CD4-positive, alpha-beta memory T cell (primary cell): ENCODE results near the gene TBL3. TPM values are rescaled to one million over a fixed set of nuclear protein-coding genes. Genes with fewer than 3 reads are reported as not detected.

Experiments
- CTCF ChIA-PET: fragments of 350-600 bp; sonication (Branson Sonifier 250); formaldehyde crosslinking; loops from one replicate; lab custom pipeline; 2021; ENCODE audit warnings: inconsistent platforms; ENCODE audit not compliant: partially characterized antibody; lab: Charles Lee
- POLR2A ChIA-PET: fragments of 350-600 bp; sonication (Branson Sonifier 250); formaldehyde crosslinking; loops from one replicate; lab custom pipeline; 2021; ENCODE audit not compliant: partially characterized antibody; lab: Charles Lee
- DNase-seq, 5 donors: peaks; one replicate each; pipeline versions ENCODE4 v3.0.0 to v3.0.0-alpha.2; 2020 to 2022; ENCODE audit warnings: mixed read lengths in 1 of 5
- H3K27ac ChIP-seq: one replicate; pipeline ENCODE4 v1.7.0; 2013; ENCODE audit warnings: low read depth, low read length
- H3K27me3 ChIP-seq: 2 replicates; pipeline ENCODE4 v1.7.0; 2013; ENCODE audit warnings: mild to moderate bottlenecking, low read length, moderate library complexity; ENCODE audit not compliant: insufficient read depth
- H3K36me3 ChIP-seq: 2 replicates; pipeline ENCODE4 v1.7.0; 2013; ENCODE audit warnings: mild to moderate bottlenecking, low read length, moderate library complexity; ENCODE audit not compliant: insufficient read depth
- H3K4me1 ChIP-seq: 2 replicates; pipeline ENCODE4 v1.7.0; 2013; ENCODE audit warnings: mild to moderate bottlenecking, low read length, moderate library complexity; ENCODE audit not compliant: insufficient read depth
- H3K4me3 ChIP-seq, 2 donors: one replicate each; pipeline ENCODE4 v1.7.0; 2013; ENCODE audit warnings: low read length in 2 of 2, mild to moderate bottlenecking in 1 of 2
- H3K9me3 ChIP-seq, 2 donors: one replicate each; pipeline ENCODE4 v1.7.0; 2013; ENCODE audit warnings: low read length in 2 of 2, control low read depth in 1 of 2; ENCODE audit not compliant: control insufficient read depth in 1 of 2
- H3K27ac Mint-ChIP-seq, 7 donors: one replicate each; pipeline ENCODE4 v1.8.0; 2020 to 2021; ENCODE audit warnings: mixed read lengths in 7 of 7, mild to moderate bottlenecking in 6 of 7, inconsistent platforms in 3 of 7, moderate library complexity in 3 of 7
- H3K27me3 Mint-ChIP-seq, 2 donors: one replicate each; pipeline ENCODE4 v1.8.0; 2020 to 2021; ENCODE audit warnings: mixed read lengths in 2 of 2
- H3K36me3 Mint-ChIP-seq, 2 donors: one replicate each; pipeline ENCODE4 v1.8.0; 2020 to 2021; ENCODE audit warnings: mixed read lengths in 2 of 2, inconsistent platforms in 1 of 2, mild to moderate bottlenecking in 1 of 2
- H3K4me1 Mint-ChIP-seq, 4 donors: one replicate each; pipeline ENCODE4 v1.8.0; 2020 to 2021; ENCODE audit warnings: mixed read lengths in 4 of 4, mild to moderate bottlenecking in 1 of 4
- H3K4me3 Mint-ChIP-seq, 8 donors: one replicate each; pipeline ENCODE4 v1.8.0; 2020 to 2021; ENCODE audit warnings: mixed read lengths in 8 of 8, mild to moderate bottlenecking in 7 of 8, moderate library complexity in 6 of 8, inconsistent platforms in 3 of 8
- H3K9me3 Mint-ChIP-seq, 8 donors: one replicate each; pipeline ENCODE4 v1.8.0; 2020 to 2021; ENCODE audit warnings: mixed read lengths in 8 of 8, mild to moderate bottlenecking in 5 of 8, inconsistent platforms in 3 of 8, moderate library complexity in 1 of 8
- intact Hi-C: fragments of 100-400 bp; cut with micrococcal nuclease; formaldehyde crosslinking; loops from one replicate; pipeline ENCODE4 v1.15.1; 2023
- polyA plus RNA-seq, 2 donors: library from polyadenylated mRNA; unstranded; fragments of 300-500 nt; fragmentation: Illumina TruSeq; gene quantifications; one replicate each; pipeline ENCODE4 v1.2.3, GENCODE V29; 2021
- total RNA-seq, 2 experiments: library from RNA; stranded (reverse); gene quantifications; one replicate each; pipeline ENCODE4 v1.2.3, GENCODE V29; 2021

The TBL3 gene
- total and polyA plus RNA-seq, 4 experiments from 2014 or later = 33.2 to 47.6 (median 39.5) TPM

DNA sequence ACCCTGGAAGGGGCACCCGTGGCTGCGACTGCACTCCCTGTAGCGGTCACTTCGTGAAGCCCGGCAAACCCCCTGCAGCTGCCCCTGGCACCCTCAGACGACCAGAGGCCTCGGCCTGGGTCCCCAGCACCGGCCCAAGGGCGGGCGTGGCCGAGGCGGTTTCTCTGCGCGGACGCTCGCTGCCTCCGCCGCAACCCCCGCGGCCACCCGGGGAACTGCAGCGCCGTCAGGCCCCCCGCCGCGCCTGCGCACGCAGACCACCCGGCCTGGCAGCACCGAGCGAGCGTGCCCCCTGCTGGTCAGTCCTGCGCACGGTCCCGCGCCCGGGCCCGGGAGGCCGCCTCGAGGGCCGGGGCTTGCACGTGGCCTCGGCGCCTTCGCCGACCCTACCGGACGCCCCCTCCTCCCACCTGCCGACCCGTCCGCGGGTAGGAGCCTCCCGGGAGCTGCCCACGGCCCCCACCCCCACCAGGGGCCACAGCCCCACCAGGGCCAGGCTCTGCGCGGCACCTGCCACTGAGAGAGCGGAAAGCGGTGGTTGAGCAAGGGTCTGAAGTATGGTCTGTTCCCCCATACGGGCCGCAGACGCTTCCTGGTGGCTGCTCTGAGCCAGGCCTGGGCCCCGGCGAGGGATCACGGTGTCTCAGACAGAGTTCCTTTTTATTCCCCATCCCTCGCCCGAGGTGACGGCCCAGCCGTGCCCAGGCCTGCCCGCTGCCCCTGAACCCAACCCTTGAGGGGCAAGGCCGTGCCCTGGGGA is 42.1 kb upstream of the TBL3 start:
- peak overlapping the region; percentile 13 for H3K27ac ChIP-seq
- peaks cover 6% of the 10 kb centered on the region for H3K4me1 ChIP-seq
- no peaks in the 10 kb centered on the region for H3K9me3 Mint-ChIP-seq
- intact Hi-C loops = loop anchor here (1.0 to 10.0 kb wide), 4 partner anchors 66 to 625 kb away; partner anchors contain the start of genes MRPS34 and UBE2I
- no peaks in the 10 kb centered on the region for H3K9me3 ChIP-seq
- peaks cover 2 to 4% (median 4%) of the 10 kb centered on the region in 4 donors for H3K4me1 Mint-ChIP-seq
- H3K27me3 Mint-ChIP-seq = no peaks in the 10 kb centered on the region
- H3K36me3 Mint-ChIP-seq = no peaks in the 10 kb centered on the region
- peak overlapping the region in 4 of 8 donors; percentile 39 to 68 (median 52) for H3K4me3 Mint-ChIP-seq
- DNase-seq = peak; percentile 82 to 92 (median 90)
- no peaks in the 10 kb centered on the region for H3K27me3 ChIP-seq
- CTCF ChIA-PET = interaction anchor here (0.7 to 1.7 kb wide), 7 partner anchors 10 to 147 kb away, joined by 3 to 8 read pairs (median 4); partner anchors contain the start of genes NUBP2 and SPSB3
- H3K27ac Mint-ChIP-seq = no peak overlapping the region
- H3K4me3 ChIP-seq = peak overlapping the region in 1 of 2 donors; percentile 28
- no peaks in the 10 kb centered on the region for H3K36me3 ChIP-seq
- POLR2A ChIA-PET = interaction anchor here (0.6 to 1.3 kb wide), 6 partner anchors 14 to 566 kb away, joined by 3 to 7 read pairs (median 4); partner anchors contain the start of genes FAHD1, HAGH, MSRB1 and RPS2

DNA sequence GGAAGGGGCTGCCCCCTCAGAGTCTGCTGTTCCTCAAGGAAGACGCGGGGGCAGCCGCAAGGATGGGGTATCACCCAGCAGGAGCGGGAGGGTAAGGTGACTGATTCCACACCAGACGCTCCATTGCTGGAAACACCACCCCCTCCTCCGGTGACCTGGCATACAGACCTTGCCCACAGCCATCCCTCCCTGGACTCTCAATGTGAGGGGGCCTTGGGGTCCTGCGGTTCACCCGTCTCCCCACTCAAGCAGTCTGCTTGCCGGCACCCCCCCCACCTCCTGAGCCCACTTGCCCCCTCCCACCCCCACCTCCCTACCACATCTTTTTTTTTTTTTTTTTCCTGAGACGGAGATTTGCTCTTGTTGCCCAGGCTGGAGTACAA is 41.5 kb upstream of the TBL3 start:
- Histone ChIP-seq H3K4me1 (peaks cover 6% of the 10 kb centered on the region), H3K36me3 (no peaks in the 10 kb centered on the region), H3K4me3 (no peak overlapping the region), H3K27ac (no peak overlapping the region), H3K27me3 (no peaks in the 10 kb centered on the region), H3K9me3 (no peaks in the 10 kb centered on the region)
- ChIA-PET POLR2A (no interaction called here), CTCF (interaction anchor here (0.7 kb wide), 1 partner anchor 1945 kb away, joined by 3 read pairs; no protein-coding TSS in a partner anchor)
- Mint-ChIP-seq H3K9me3 (no peaks in the 10 kb centered on the region), H3K27me3 (no peaks in the 10 kb centered on the region), H3K36me3 (no peaks in the 10 kb centered on the region), H3K27ac (no peak overlapping the region), H3K4me3 (no peak overlapping the region), H3K4me1 (peaks cover 2 to 4% (median 4%) of the 10 kb centered on the region in 4 donors)
- peak in 1 of 5 donors; percentile 40 for DNase-seq
- intact Hi-C loops = no loop called here

DNA sequence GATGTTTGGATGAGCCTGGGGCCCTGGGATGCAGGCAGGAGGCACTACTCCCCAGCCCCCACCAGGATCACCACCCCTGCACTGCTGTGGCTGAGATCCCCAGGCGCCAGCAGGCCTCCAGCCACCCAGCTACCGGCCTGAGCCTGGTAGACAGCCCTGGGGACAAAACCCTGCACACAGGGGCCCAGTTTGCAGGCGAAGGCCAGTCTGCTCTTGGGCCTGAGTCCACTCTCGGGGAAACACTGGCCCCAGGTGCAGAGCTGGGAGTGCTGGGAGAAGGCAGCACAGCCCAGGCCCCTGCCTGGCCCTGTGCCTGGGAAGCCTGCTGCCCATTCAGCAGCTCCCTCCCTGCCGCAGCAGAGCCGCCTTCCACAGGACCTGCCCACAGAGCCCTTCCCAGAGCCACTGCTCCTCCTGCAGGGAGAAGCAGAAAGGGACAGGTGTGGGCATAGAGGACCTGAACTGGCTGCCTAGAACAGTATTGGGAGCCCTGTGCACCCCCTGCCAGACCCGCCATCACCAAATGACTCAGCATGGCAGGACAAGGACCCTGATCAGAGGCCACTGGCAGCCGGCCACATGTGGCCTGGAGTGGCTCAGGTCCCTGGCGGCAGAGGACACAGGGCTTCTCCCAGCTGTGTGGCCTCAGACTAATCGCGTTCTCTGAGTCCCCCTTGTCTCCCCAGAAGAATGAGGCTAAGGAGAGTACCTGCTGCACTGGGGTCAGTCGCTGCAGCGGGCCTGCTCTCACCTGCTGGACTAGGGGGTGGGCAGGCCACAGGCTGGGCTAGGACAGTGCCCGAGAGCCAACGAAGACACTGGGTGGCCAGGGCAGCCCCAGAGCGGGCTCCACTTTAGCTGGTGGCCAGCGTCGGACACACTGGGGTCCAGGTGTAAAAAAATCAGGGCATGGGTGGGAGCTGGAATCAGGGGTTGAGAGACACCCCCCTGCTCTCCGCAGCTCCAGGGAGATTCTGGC is 39.5 kb upstream of the TBL3 start:
- Histone ChIP-seq H3K36me3 (no peaks in the 10 kb centered on the region), H3K27ac (no peak overlapping the region), H3K4me1 (peaks cover 6% of the 10 kb centered on the region), H3K9me3 (no peaks in the 10 kb centered on the region), H3K4me3 (no peak overlapping the region), H3K27me3 (no peaks in the 10 kb centered on the region)
- Mint-ChIP-seq H3K4me3 (no peak overlapping the region), H3K9me3 (no peaks in the 10 kb centered on the region), H3K4me1 (peaks cover 2 to 4% (median 4%) of the 10 kb centered on the region in 4 donors), H3K27me3 (no peaks in the 10 kb centered on the region), H3K27ac (no peak overlapping the region), H3K36me3 (no peaks in the 10 kb centered on the region)
- no peak for DNase-seq
- ChIA-PET POLR2A (no interaction called here), CTCF (no interaction called here)
- intact Hi-C loops = no loop called here

DNA sequence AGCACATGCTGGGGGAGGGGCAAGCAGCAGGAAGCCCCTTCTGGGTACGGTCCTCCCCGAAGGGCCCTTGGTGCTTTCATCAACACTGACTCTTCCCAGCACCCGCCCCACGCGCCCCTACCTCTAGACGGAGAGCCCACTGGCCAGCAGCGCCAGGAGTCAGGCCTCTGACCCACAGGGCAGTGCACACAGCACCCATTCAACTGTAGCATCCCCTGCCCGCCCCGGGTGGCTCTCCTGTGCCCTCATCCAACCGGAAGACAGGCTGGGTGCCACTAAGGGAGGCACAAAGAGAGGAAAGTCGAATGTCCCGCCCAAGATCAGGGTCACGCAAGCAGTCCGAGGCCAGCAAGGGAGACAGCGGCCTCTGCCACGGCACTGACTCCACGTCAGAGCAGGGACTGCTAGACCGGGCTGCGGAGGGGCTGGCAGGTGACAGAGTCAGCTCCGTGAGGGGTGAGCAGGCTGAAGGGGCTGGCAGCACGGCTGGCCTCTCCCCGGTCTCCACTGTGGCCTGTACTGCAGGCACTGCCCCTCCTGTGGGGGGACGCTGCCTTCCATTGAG is 38.7 kb upstream of the TBL3 start:
- Histone ChIP-seq H3K4me1 (peaks cover 6% of the 10 kb centered on the region), H3K36me3 (peaks cover 3% of the 10 kb centered on the region), H3K27me3 (no peaks in the 10 kb centered on the region), H3K9me3 (no peaks in the 10 kb centered on the region), H3K4me3 (no peak overlapping the region), H3K27ac (no peak overlapping the region)
- CTCF ChIA-PET = no interaction called here
- no peaks in the 10 kb centered on the region for H3K27me3 Mint-ChIP-seq
- intact Hi-C loops = no loop called here
- no peaks in the 10 kb centered on the region for H3K9me3 Mint-ChIP-seq
- H3K36me3 Mint-ChIP-seq = peaks cover 0 to 3% of the 10 kb centered on the region in 2 donors
- no peak overlapping the region for H3K4me3 Mint-ChIP-seq
- H3K27ac Mint-ChIP-seq = no peak overlapping the region
- POLR2A ChIA-PET = no interaction called here
- DNase-seq = no peak
- peaks cover 2 to 4% (median 3%) of the 10 kb centered on the region in 4 donors for H3K4me1 Mint-ChIP-seq

DNA sequence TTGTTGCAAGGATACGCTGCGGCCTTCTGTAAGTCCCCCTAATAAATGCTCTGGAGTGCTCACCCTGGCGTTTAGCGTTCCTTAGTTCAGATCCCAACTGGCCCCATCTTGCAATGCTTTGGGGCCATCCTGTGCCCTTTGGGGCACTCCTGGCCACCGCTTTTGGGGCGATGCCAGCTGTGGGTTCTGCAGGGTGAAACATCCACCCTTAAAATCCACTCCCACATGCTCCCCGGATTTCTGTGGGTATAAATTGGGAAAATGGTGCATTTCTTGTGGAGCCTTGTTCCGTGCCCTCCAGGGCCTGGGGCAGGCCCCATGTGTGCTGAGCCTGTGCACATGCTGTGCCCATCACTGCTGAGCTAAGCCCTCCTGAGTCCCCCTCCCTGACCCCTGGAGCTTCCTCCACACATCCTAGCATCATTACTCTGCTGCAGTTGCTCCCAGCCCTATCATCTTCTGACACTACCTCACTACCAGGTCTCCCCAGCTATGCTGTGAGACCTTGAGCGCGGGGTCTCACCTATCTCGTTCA is 34.8 kb upstream of the TBL3 start:
- peaks cover 0 to 8% (median 1%) of the 10 kb centered on the region in 4 donors for H3K4me1 Mint-ChIP-seq
- CTCF ChIA-PET = no interaction called here
- H3K27me3 Mint-ChIP-seq = no peaks in the 10 kb centered on the region
- no peak overlapping the region for H3K4me3 Mint-ChIP-seq
- peaks cover 0 to 11% of the 10 kb centered on the region in 2 donors for H3K36me3 Mint-ChIP-seq
- H3K36me3 ChIP-seq = peaks cover 15% of the 10 kb centered on the region
- H3K4me1 ChIP-seq = peaks cover 8% of the 10 kb centered on the region
- no peak overlapping the region for H3K27ac ChIP-seq
- H3K4me3 ChIP-seq = no peak overlapping the region
- no peaks in the 10 kb centered on the region for H3K27me3 ChIP-seq
- H3K27ac Mint-ChIP-seq = no peak overlapping the region
- intact Hi-C loops = no loop called here
- POLR2A ChIA-PET = no interaction called here
- H3K9me3 ChIP-seq = no peaks in the 10 kb centered on the region
- H3K9me3 Mint-ChIP-seq = no peaks in the 10 kb centered on the region
- no peak for DNase-seq

DNA sequence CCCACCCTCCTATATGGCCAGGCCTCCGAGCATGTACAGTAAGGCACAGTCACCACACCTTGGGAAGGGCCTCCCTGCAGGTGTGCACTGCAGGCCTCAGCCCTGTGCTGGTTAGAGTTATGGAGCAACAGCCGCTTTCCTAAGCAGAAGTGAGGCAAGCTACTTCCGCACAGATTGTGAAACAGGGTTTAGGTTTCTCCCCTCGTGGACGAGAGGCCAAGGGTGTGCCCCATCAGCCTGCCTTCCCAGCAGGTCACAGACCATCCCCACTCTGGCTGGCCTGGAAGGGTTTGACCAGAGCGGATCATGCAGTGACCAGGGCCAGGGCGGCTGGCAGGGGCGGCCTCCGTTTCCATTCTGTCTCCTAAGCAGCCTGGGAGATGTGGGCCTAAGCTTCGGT is 33.5 kb upstream of the TBL3 start:
- H3K9me3 Mint-ChIP-seq = no peaks in the 10 kb centered on the region
- no peak overlapping the region for H3K4me3 ChIP-seq

More for the DNA sequence above, 33.5 kb upstream of the TBL3 start:
- intact Hi-C loops = no loop called here
- H3K9me3 ChIP-seq = no peaks in the 10 kb centered on the region
- ChIA-PET POLR2A (no interaction called here), CTCF (no interaction called here)
- Mint-ChIP-seq H3K36me3 (peaks cover 0 to 11% of the 10 kb centered on the region in 2 donors), H3K4me1 (peaks cover 0 to 13% (median 5%) of the 10 kb centered on the region in 4 donors), H3K27ac (no peak overlapping the region), H3K4me3 (no peak overlapping the region), H3K27me3 (no peaks in the 10 kb centered on the region)
- no peak for DNase-seq
- H3K27me3 ChIP-seq = no peaks in the 10 kb centered on the region
- H3K27ac ChIP-seq = no peak overlapping the region
- peaks cover 16% of the 10 kb centered on the region for H3K4me1 ChIP-seq
- peaks cover 15% of the 10 kb centered on the region for H3K36me3 ChIP-seq
